GM12878 (cell line): ENCODE measurements around the gene DNASE1. TPM values are rescaled to one million over a fixed set of nuclear protein-coding genes. Genes with fewer than 3 reads are reported as not detected.

Experiments
- ATAC-seq: fragments of 200-7000 bp; cut with Tn5 transposase; 3 replicates; pipeline ENCODE4 v1.9.1; 2020; ENCODE audit warnings: mild to moderate bottlenecking, moderate library complexity
- BruUV-seq: library from RNA; stranded (reverse); fragments of 400-500 nt; replicated peaks from 2 replicates; lab custom pipeline; 2021; lab: Mats Ljungman, UMichigan
- CTCF ChIA-PET: fragments of 300-600 bp; sonication (Branson Sonifier 250); formaldehyde crosslinking; extraction: SDS; loops from one replicate; lab custom pipeline; 2021; ENCODE audit warnings: inconsistent platforms; lab: Yijun Ruan, JAX
- POLR2A ChIA-PET: fragments of 350-600 bp; formaldehyde crosslinking; extraction: SDS; loops from one replicate; lab custom pipeline; 2021; ENCODE audit warnings: inconsistent platforms; lab: Charles Lee
- RAD21 ChIA-PET: fragments of 300-600 bp; sonication (Branson Sonifier 250); formaldehyde crosslinking; loops from one replicate; lab custom pipeline; 2023; ENCODE audit warnings: antibody characterized with exemption; ENCODE audit not compliant: unreplicated experiment; lab: Charles Lee
- SMC1A ChIA-PET: fragments of 300-600 bp; sonication (Branson Sonifier 250); formaldehyde crosslinking; loops from one replicate; lab custom pipeline; 2023; ENCODE audit not compliant: unreplicated experiment, uncharacterized antibody; lab: Charles Lee
- DNase-seq: peaks from one replicate; pipeline ENCODE4 v3.0.0-alpha.2; 2011; ENCODE audit warnings: low read depth, low spot score
- FAIRE-seq: peaks from 3 replicates; lab custom pipeline; 2011; peaks lifted over from hg19 to GRCh38; lab: Jason Lieb, UNC
- H2AFZ ChIP-seq: 2 replicates; pipeline ENCODE4 v1.6.0; 2011; ENCODE audit warnings: low read depth, low read length, control low read depth; ENCODE audit not compliant: control insufficient read depth
- H3K27ac ChIP-seq: 2 replicates; pipeline ENCODE4 v1.5.1; 2011; ENCODE audit warnings: control low read depth; ENCODE audit not compliant: control insufficient read depth, insufficient read depth
- H3K27me3 ChIP-seq, 2 experiments: replicated peaks in 1 of 2; 2 replicates each; pipeline versions ENCODE4 v1.6.0 to v1.6.1; 2011; ENCODE audit warnings: low read length in 1 of 2; ENCODE audit not compliant: control insufficient read depth in 2 of 2, insufficient read depth in 2 of 2
- H3K36me3 ChIP-seq, 2 experiments: 2 replicates each; pipeline ENCODE4 v1.5.1; 2011; ENCODE audit warnings: low read length in 1 of 2; ENCODE audit not compliant: control insufficient read depth in 2 of 2, insufficient read depth in 2 of 2
- H3K4me1 ChIP-seq: 2 replicates; pipeline ENCODE4 v1.6.1; 2011; ENCODE audit warnings: mild to moderate bottlenecking, low read length, moderate library complexity, mixed read lengths; ENCODE audit not compliant: control insufficient read depth, insufficient read depth
- H3K4me2 ChIP-seq: 2 replicates; pipeline ENCODE4 v1.6.0; 2011; ENCODE audit warnings: control low read depth; ENCODE audit not compliant: control insufficient read depth, insufficient read depth
- H3K4me3 ChIP-seq: fragments of 200-600 bp; sonication (generic); 2 replicates; pipeline ENCODE4 v1.5.1; 2016
- H3K79me2 ChIP-seq: 2 replicates; pipeline ENCODE4 v1.6.0; 2011; ENCODE audit warnings: low read length; ENCODE audit not compliant: control insufficient read depth, insufficient read depth
- H3K9ac ChIP-seq: 2 replicates; pipeline ENCODE4 v1.8.0; 2011; ENCODE audit warnings: low read length, control low read depth, mixed read lengths; ENCODE audit not compliant: control insufficient read depth, insufficient read depth
- H3K9me3 ChIP-seq: replicated peaks from 3 replicates; pipeline ENCODE4 v1.5.1; 2011; ENCODE audit warnings: mild to moderate bottlenecking, low read length; ENCODE audit not compliant: control insufficient read depth, insufficient read depth
- H4K20me1 ChIP-seq: 2 replicates; pipeline ENCODE4 v1.6.0; 2011; ENCODE audit not compliant: control insufficient read depth, insufficient read depth
- POLR2A ChIP-seq: IDR thresholded peaks from 2 replicates; pipeline ENCODE4 v1.6.1; 2011; ENCODE audit warnings: low read depth, mild to moderate bottlenecking, low read length
- RUNX3 ChIP-seq: IDR thresholded peaks from 2 replicates; pipeline ENCODE4 v1.6.1; 2012; ENCODE audit warnings: low read length, inconsistent platforms
- ZBTB11 ChIP-seq: fragments of 450-650 bp; formaldehyde crosslinking; IDR thresholded peaks from 2 replicates; pipeline ENCODE4 v1.5.0; 2022; ENCODE audit warnings: mild to moderate bottlenecking, missing genetic modification characterization
- WGBS: methylation state at CpG from one replicate; pipeline ENCODE4 v1.1.6; 2016; ENCODE audit warnings: low lambda C conversion rate; ENCODE audit not compliant: insufficient replicate concordance, insufficient coverage; ENCODE audit errors: missing lambda C conversion rate; 5-methylcytosine and 5-hydroxymethylcytosine counted together
- in situ Hi-C: fragments of 300-500 bp; cut with MboI; formaldehyde crosslinking; loops from 9 replicates; pipeline ENCODE4 v1.14.3; 2018; ENCODE audit warnings: mixed read lengths
- intact Hi-C: fragments of 100-400 bp; cut with micrococcal nuclease; formaldehyde crosslinking; loops from one replicate; pipeline ENCODE4 v1.14.2; 2022; ENCODE audit not compliant: unreplicated experiment
- polyA plus RNA-seq, 11 experiments: library from polyadenylated mRNA; depleted of rRNA in 4 of 11; unstranded in 6 of 11; stranded (reverse) in 5 of 11; fragments of >200 nt; fragmentation: Nextera tagmentation in 4 of 11; fragmentation: Illumina TruSeq in 1 of 11; extraction: Ambion mirVana in 4 of 11; extraction: Trizol in 1 of 11; gene quantifications; 1 replicate in 1 of 11; 2 replicates in 10 of 11; pipeline versions ENCODE4 v1.2.1 to v1.2.3, GENCODE V29; 2011 to 2016; ENCODE audit warnings: inconsistent platforms in 2 of 11, missing spikeins in 2 of 11, low read depth in 1 of 11
- total RNA-seq, 4 experiments: library from RNA; depleted of rRNA in 3 of 4; stranded (reverse); fragments of >200 nt in 3 of 4; fragmentation: Illumina TruSeq in 1 of 4; extraction: Trizol in 1 of 4; gene quantifications; 2 replicates each; pipeline versions ENCODE4 v1.2.1 to v1.2.3, GENCODE V29; 2013 to 2021
- TF ChIP-seq, protein P1 (sequence below): IDR thresholded peaks from 2 replicates; pipeline ENCODE4 v1.6.1; 2012; ENCODE audit warnings: mild to moderate bottlenecking, low read depth, low read length

Gene DNASE1
- total and polyA plus RNA-seq, 10 of the 15 experiments (the other 5 are each of a cell fraction or from before 2014, with no cell fraction given) = 0.23 to 12.0 (median 7.9) TPM

GRCh38 chr16:3672571-3673041 lies 18.1 kb downstream of the DNASE1 start:
- intact Hi-C loops (no loop called here), in situ Hi-C loops (no loop called here)
- FAIRE-seq = no peak
- 98% methylated on average over 25 of the region's 26 CpGs for WGBS
- Histone ChIP-seq H3K4me3 (no peak overlapping the region), H3K9me3 (no peaks in the 10 kb centered on the region), H3K27ac (no peak overlapping the region), H2AFZ (no peak overlapping the region), H3K4me2 (no peak overlapping the region), H3K9ac (no peak overlapping the region), H3K4me1 (no peaks in the 10 kb centered on the region), H3K27me3 (no peaks in the 10 kb centered on the region), H3K36me3 (peaks cover 18 to 36% of the 10 kb centered on the region in 2 experiments; a peak in 3 of 4 replicates), H4K20me1 (no peaks in the 10 kb centered on the region), H3K79me2 (no peaks in the 10 kb centered on the region)
- no peak for DNase-seq
- ChIA-PET POLR2A (no interaction called here), SMC1A (no interaction called here), RAD21 (no interaction called here), CTCF (no interaction called here)
- TF ChIP-seq POLR2A = peak; percentile 31; the same call in 1 of the 2 replicates
- TF ChIP-seq, protein P1, sequence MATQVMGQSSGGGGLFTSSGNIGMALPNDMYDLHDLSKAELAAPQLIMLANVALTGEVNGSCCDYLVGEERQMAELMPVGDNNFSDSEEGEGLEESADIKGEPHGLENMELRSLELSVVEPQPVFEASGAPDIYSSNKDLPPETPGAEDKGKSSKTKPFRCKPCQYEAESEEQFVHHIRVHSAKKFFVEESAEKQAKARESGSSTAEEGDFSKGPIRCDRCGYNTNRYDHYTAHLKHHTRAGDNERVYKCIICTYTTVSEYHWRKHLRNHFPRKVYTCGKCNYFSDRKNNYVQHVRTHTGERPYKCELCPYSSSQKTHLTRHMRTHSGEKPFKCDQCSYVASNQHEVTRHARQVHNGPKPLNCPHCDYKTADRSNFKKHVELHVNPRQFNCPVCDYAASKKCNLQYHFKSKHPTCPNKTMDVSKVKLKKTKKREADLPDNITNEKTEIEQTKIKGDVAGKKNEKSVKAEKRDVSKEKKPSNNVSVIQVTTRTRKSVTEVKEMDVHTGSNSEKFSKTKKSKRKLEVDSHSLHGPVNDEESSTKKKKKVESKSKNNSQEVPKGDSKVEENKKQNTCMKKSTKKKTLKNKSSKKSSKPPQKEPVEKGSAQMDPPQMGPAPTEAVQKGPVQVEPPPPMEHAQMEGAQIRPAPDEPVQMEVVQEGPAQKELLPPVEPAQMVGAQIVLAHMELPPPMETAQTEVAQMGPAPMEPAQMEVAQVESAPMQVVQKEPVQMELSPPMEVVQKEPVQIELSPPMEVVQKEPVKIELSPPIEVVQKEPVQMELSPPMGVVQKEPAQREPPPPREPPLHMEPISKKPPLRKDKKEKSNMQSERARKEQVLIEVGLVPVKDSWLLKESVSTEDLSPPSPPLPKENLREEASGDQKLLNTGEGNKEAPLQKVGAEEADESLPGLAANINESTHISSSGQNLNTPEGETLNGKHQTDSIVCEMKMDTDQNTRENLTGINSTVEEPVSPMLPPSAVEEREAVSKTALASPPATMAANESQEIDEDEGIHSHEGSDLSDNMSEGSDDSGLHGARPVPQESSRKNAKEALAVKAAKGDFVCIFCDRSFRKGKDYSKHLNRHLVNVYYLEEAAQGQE = no peak
- no peak for TF ChIP-seq ZBTB11 (CRISPR knock-in tag)
- TF ChIP-seq RUNX3 = no peak
- ATAC-seq = no peak
- no TSS peak for BruUV-seq
